ENCODE measurements around the gene LAMA5. TPM values are rescaled to one million over a fixed set of nuclear protein-coding genes. Genes with fewer than 3 reads are reported as not detected.

The LAMA5 gene
- total RNA-seq, 2 experiments from 2014 or later, result 0.16 to 0.78 TPM

DNA sequence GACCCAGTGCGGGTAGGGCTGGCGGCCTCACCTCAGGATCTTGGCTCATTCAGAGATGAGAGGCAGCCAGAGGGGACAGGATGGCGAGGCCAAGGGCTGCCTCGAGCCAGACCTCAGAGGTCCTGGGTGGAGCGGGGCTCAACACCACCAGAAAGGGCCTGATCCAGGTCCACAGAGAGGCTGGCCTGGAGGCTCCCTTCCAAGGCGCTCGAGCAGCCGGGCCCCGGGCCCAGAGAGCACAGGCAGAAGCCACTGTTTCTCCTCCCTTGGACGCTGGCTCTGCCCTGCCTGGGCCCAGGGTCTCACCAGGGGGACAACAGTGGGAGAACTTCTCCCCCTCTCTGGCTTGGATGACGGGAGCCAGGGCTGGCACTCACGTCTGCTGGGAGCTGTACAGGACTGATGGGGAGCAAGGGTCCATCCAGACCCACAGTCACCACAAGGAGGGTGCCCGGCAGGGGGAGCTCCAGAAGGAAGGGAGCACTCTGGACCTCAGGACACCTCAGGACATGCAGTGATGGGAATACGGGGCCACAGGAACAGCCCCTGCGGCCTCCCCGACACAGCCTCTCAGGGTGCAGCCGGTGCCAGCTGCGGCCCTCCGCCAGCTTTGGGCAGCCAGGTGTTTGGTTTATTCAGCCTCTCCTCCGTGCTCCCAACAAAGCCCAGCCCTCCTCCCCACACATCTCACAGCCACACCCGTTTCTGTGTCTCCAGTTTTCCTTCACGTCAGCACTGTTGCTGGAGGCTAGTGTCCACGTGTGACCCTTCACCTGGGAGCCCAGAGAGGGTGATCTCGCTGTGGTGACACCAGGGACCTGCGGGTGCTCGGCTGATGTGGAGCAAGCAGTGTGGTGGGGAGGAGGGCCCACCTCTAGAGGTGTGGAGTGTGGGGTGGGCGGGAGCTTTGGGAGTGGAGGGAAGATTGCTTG is 28.5 kb upstream of the LAMA5 start:
- Histone ChIP-seq H3K4me3 (ENCODE audit: low read length) (no peak overlapping the region), H3K27ac (ENCODE audit: low read depth in 1 of 2, low read length in 2 of 2) (no peak overlapping the region), H3K36me3 (ENCODE audit: insufficient read depth, low read length) (peaks cover 19% of the 10 kb centered on the region), H3K27me3 (ENCODE audit: control insufficient read depth in 1 of 2, insufficient read depth in 2 of 2, low read length in 2 of 2) (no peaks in the 10 kb centered on the region), H3K4me1 (ENCODE audit: insufficient read depth, low read length) (no peaks in the 10 kb centered on the region), H3K9me3 (ENCODE audit: control insufficient read depth in 1 of 2, insufficient read depth in 1 of 2, low read length in 2 of 2) (peaks cover 0 to 12% of the 10 kb centered on the region in 2 experiments)
- peaks cover 18% of the 10 kb centered on the region for H3K36me3 Mint-ChIP-seq (ENCODE audit: low read depth)
- intact Hi-C loops (cut with DNase I, micrococcal nuclease), result no loop called here
- DNase-seq (no peak), ATAC-seq (ENCODE audit: poor library complexity) (no peak)
- TF ChIP-seq, protein P1, sequence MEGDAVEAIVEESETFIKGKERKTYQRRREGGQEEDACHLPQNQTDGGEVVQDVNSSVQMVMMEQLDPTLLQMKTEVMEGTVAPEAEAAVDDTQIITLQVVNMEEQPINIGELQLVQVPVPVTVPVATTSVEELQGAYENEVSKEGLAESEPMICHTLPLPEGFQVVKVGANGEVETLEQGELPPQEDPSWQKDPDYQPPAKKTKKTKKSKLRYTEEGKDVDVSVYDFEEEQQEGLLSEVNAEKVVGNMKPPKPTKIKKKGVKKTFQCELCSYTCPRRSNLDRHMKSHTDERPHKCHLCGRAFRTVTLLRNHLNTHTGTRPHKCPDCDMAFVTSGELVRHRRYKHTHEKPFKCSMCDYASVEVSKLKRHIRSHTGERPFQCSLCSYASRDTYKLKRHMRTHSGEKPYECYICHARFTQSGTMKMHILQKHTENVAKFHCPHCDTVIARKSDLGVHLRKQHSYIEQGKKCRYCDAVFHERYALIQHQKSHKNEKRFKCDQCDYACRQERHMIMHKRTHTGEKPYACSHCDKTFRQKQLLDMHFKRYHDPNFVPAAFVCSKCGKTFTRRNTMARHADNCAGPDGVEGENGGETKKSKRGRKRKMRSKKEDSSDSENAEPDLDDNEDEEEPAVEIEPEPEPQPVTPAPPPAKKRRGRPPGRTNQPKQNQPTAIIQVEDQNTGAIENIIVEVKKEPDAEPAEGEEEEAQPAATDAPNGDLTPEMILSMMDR (IDR thresholded peaks at IDR 0.05), result no peak
- no peaks in the 10 kb centered on the region for H3K9me3 Mint-ChIP-seq
- H3K4me1 Mint-ChIP-seq (ENCODE audit: low read depth), result no peaks in the 10 kb centered on the region
- no peaks in the 10 kb centered on the region for H3K27me3 Mint-ChIP-seq
- ChIA-PET CTCF (no interaction called here), POLR2A (interaction anchor here (0.7 kb wide), 2 partner anchors 9 to 798 kb away, joined by 3 read pairs; partner anchors contain the start of gene RPS21)
- H3K4me3 Mint-ChIP-seq, result no peak overlapping the region
- H3K27ac Mint-ChIP-seq, result no peak overlapping the region

DNA sequence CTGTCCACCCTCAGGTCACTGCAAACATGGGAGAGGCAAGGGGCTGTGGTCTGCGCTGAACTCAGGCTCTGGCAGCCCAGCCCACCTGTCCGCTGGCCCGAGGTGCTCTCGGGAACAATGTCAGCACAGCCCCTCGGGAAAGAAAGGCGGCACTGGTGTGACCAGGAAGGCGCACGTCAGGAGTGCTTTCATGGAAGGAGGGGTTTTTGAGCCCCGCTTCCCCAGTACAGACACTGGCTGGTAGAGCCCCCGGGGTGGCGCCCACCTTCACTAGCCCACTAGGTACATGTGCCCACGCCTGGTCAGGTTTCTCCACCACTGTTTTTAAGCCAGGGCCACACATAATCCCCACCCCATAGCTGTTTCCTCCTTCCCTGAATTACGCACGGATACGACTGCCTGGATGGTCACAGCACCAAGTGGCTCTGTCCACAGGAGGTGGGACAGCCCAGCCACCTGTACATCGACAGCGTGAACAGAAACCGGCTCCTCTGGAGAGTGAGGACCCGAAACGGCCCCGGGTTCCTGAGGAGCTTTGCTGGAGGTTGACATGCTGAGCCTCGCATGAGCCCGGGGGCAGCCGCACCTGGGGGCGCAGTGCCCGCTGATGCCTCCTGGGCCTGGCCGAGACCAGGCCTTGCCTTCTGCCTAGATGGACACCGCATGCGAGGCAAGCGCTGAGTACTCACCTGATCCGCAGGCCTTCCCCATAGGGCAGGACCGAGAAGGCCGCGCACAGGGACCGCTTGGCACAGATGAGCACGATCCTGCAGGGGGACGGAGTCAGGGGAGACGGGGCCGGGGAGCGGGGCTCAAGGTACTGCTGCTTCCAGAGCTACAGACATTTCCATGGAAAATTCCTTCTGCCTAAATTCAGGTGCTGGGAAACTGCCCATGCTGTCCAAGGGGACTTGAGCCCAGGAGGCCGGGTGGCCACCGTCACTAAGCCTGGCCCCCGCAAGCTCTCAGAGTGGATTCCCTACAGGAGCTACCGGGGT is 27.4 kb upstream of the LAMA5 start:
- TF ChIP-seq, protein P1 (IDR thresholded peaks at IDR 0.05), result no peak
- intact Hi-C loops (cut with DNase I, micrococcal nuclease), result no loop called here
- H3K27ac Mint-ChIP-seq, result no peak overlapping the region
- ChIA-PET CTCF (no interaction called here), POLR2A (no interaction called here)
- Histone ChIP-seq H3K4me3 (ENCODE audit: low read length) (no peak overlapping the region), H3K27ac (ENCODE audit: low read depth in 1 of 2, low read length in 2 of 2) (no peak overlapping the region), H3K36me3 (ENCODE audit: insufficient read depth, low read length) (peaks cover 27% of the 10 kb centered on the region), H3K27me3 (ENCODE audit: control insufficient read depth in 1 of 2, insufficient read depth in 2 of 2, low read length in 2 of 2) (no peaks in the 10 kb centered on the region), H3K4me1 (ENCODE audit: insufficient read depth, low read length) (no peaks in the 10 kb centered on the region), H3K9me3 (ENCODE audit: control insufficient read depth in 1 of 2, insufficient read depth in 1 of 2, low read length in 2 of 2) (peaks cover 0 to 12% of the 10 kb centered on the region in 2 experiments)
- no peaks in the 10 kb centered on the region for H3K9me3 Mint-ChIP-seq
- no peak overlapping the region for H3K4me3 Mint-ChIP-seq
- peaks cover 28% of the 10 kb centered on the region for H3K36me3 Mint-ChIP-seq (ENCODE audit: low read depth)
- no peaks in the 10 kb centered on the region for H3K4me1 Mint-ChIP-seq (ENCODE audit: low read depth)
- H3K27me3 Mint-ChIP-seq, result no peaks in the 10 kb centered on the region
- DNase-seq, result no peak
- ATAC-seq (ENCODE audit: poor library complexity), result no peak

GRCh38 chr20:62393830-62394229 is 26.7 kb upstream of the LAMA5 start:
- no peaks in the 10 kb centered on the region for H3K27me3 Mint-ChIP-seq
- no peak for ATAC-seq (ENCODE audit: poor library complexity)

More at GRCh38 chr20:62393830-62394229, 26.7 kb upstream of the LAMA5 start:
- no peaks in the 10 kb centered on the region for H3K27me3 ChIP-seq (ENCODE audit: control insufficient read depth in 1 of 2, insufficient read depth in 2 of 2, low read length in 2 of 2)
- H3K4me1 Mint-ChIP-seq (ENCODE audit: low read depth), result peaks cover 6% of the 10 kb centered on the region
- H3K9me3 ChIP-seq (ENCODE audit: control insufficient read depth in 1 of 2, insufficient read depth in 1 of 2, low read length in 2 of 2), result peaks cover 0 to 12% of the 10 kb centered on the region in 2 experiments
- H3K36me3 Mint-ChIP-seq (ENCODE audit: low read depth), result peaks cover 36% of the 10 kb centered on the region
- no peak for DNase-seq
- no peaks in the 10 kb centered on the region for H3K9me3 Mint-ChIP-seq
- no peak overlapping the region for H3K4me3 Mint-ChIP-seq
- H3K27ac ChIP-seq (ENCODE audit: low read depth in 1 of 2, low read length in 2 of 2), result no peak overlapping the region
- CTCF ChIA-PET, result no interaction called here
- H3K4me3 ChIP-seq (ENCODE audit: low read length), result no peak overlapping the region
- H3K4me1 ChIP-seq (ENCODE audit: insufficient read depth, low read length), result peaks cover 2% of the 10 kb centered on the region
- H3K36me3 ChIP-seq (ENCODE audit: insufficient read depth, low read length), result peaks cover 34% of the 10 kb centered on the region
- H3K27ac Mint-ChIP-seq, result no peak overlapping the region
- TF ChIP-seq, protein P1 (IDR thresholded peaks at IDR 0.05), result no peak
- POLR2A ChIA-PET, result no interaction called here
- intact Hi-C loops (cut with DNase I, micrococcal nuclease), result no loop called here
